Measurements from ENCODE around the gene ELMOD1.

ELMOD1 gene

DNA sequence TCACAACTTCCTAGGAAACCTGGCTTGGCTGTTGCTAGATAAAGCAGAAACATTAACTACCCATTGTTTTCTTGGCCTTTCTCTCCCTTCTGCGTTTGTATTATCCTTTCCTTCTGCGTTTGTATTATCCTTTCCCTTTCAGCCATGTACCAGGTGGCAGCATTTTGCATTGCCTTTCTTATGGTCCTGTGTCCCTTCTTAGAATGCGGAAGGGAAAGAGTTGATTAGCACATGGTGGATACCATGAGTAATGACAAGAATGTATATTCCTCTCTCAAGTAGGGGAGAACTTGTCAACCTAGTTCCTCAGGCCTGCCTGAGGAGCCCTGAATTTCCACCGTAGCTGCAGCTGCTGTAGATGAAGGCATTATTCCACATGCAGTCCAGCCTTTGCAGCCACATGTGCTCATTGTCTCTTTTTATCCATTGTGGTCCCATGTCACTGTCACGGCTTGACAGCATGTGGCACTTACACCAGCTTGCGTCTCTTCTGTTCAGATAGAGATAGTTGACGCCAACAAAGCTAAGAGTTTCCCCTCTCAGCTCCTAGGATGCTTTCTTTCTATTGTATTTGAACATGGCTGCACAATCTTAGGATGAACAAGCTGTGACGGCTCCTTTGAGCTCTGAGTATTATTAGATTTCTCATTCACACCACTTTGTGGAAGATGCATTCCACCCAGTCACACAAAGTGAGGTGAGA, 76.1 kb downstream of the ELMOD1 start:
- H3K27ac ChIP-seq, result no peak overlapping the region
- TF ChIP-seq, protein P1, sequence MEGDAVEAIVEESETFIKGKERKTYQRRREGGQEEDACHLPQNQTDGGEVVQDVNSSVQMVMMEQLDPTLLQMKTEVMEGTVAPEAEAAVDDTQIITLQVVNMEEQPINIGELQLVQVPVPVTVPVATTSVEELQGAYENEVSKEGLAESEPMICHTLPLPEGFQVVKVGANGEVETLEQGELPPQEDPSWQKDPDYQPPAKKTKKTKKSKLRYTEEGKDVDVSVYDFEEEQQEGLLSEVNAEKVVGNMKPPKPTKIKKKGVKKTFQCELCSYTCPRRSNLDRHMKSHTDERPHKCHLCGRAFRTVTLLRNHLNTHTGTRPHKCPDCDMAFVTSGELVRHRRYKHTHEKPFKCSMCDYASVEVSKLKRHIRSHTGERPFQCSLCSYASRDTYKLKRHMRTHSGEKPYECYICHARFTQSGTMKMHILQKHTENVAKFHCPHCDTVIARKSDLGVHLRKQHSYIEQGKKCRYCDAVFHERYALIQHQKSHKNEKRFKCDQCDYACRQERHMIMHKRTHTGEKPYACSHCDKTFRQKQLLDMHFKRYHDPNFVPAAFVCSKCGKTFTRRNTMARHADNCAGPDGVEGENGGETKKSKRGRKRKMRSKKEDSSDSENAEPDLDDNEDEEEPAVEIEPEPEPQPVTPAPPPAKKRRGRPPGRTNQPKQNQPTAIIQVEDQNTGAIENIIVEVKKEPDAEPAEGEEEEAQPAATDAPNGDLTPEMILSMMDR (conservative IDR thresholded peaks at IDR 0.05), result no peak

DNA sequence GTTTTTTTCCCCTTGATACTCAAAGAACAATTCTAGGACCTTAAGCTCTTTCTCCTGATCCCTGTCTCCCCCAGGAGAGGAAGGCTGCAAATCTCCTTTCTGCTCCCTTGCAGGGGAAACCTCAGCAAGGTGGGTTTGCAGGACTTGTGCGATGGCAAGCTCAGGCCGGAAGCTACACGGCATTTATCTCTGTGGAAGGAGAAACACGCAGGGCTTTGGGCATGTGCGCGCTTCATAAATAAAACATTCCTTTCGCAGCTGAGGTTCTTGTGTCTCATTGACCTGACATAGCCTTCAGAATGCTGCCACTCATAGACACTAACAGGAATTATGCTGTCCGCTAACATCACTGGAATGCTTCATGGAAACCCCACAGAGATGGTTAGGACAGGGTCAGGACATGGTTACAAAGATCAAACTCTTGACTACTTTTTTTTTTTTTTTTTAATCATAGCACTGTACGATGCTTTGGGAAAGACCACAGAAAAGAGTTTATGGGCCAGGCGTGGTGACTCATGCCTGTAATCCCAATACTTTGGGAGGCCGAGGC, 78.3 kb downstream of the ELMOD1 start:
- TF ChIP-seq, protein P1 (conservative IDR thresholded peaks at IDR 0.05), result no peak
- no peak overlapping the region for H3K27ac ChIP-seq

DNA sequence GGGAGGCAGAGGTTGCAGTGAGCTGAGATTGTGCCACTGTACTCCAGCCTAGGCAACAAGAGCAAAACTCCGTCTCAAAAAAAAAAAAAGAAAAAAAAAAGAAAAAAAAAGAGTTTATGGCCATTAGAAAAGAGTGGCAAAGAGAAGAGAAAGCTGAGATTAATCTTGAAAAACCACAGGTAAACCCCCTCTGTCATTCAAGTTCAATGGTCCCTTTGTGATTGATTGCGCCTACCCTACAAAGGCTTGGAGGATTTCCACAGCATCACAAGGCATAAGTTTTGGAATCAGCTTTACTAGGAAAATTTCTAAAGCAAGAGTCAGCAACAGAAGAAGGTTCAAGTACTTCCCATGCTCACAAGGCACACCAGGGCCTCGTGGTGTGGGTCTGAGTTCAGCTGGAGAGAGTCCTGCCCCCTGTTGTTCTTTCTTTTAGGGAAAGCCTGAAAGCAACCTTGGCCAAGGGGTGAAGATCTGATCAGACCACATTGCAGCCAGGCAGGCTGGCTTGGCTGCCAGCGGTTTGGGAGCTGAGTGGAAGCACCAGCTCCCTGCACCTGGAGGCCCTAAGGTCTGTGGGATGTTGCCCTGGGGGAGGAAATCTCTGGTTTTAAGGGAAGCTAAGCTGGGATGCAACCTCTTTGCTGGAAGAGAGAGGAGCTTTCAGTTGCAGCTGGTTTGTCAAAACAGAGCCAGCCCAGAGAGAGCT, 79.1 kb downstream of the ELMOD1 start:
- TF ChIP-seq, protein P1 (conservative IDR thresholded peaks at IDR 0.05), result no peak
- H3K27ac ChIP-seq, result no peak overlapping the region

DNA sequence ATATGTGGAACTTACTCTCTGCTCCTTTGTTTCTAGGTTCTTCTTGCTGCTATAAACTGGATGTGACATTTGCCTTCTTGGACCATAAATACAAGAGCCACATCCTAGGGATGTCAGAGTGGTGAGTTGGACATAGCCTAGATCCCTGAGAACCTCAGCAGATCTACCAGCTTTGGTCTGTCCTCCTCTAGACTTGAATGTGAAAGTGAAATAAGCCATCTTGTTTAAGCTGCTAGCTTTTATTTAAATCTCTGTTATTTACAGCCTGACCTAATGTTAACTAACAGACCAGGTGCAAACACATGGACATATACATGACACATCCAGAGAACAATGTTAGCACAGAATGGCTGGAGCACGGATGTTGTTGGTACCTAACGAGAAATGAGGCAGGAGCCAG, 85.0 kb downstream of the ELMOD1 start:
- H3K27ac ChIP-seq, result no peak overlapping the region
- TF ChIP-seq, protein P1 (conservative IDR thresholded peaks at IDR 0.05), result no peak

DNA sequence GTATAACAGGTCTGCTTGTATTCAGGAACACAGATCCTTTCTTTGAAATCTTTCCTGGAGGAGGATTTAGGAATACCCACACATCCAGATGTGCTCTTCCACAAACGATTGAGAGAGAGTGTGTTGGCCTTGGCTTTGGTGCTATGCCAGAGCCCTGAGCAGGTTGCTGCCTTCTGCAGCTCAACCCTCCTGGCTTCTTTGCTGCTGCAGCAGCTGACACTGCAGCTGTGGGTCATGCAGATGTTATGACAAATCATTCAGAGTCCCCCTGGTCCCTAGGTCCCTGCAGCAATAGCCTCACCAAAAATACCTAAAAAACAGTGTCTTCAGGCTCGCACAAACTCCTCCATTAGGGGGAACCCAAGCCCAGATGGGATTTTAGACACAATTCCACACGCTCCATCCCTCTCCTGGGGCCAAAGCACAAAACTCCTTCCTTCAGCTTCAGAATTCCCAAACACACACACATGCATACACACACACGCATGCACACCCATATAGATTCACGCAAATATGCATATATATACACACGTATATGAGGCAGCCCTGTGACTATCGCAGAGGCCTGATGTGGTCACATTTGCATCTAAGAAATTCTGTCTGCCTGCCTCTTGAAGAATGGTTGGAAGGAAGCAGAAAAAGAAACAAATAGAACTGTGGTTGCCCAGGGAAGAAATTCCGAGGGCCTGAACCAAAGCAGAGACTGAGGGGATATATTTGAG, 85.5 kb downstream of the ELMOD1 start:
- H3K27ac ChIP-seq, result no peak overlapping the region
- TF ChIP-seq, protein P1 (conservative IDR thresholded peaks at IDR 0.05), result no peak

DNA sequence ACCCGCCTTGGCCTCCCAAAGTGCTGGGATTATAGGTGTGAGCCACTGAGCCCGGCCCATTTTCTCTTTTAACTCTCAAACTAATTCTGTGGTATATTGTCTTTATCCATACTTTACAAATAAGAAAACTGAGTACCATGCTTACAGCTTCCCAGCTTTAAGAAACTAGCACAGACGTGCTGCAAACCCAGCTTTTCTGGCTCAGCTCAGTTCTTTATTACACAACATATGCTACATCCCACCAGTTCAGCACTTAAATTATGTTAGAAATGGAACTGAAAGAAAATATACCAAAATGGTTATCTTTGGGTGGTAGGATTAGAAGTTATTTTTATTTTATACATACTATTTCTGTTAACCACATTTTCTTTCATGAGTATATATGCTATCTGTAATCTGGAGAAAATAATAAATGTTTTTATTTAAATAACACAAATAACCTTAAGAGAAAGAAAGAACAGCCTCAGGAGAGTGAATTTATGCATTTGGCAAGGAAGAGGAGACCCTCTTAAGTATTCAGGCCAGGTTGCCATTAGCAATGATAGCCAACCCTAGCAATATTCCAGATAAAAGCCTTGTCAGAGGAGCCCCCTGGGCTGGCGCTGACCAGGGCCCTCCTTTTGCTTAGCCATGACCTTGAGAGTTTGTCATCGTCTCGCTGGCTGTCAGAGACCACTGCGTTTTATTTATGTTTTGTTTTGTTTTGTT, 87.1 kb downstream of the ELMOD1 start:
- TF ChIP-seq, protein P1 (conservative IDR thresholded peaks at IDR 0.05), result no peak
- no peak overlapping the region for H3K27ac ChIP-seq
